HG02763 (cell line): ENCODE measurements around the gene CEMIP.

Experiments
- ATAC-seq: cut with Tn5 transposase; IDR thresholded peaks from one replicate; pipeline ENCODE4 v1.9.1; 2021; ENCODE audit warnings: mild to moderate bottlenecking, moderate library complexity; ENCODE audit not compliant: unreplicated experiment

CEMIP gene

GRCh38 chr15:80997692-80998091 is 218.5 kb downstream of the CEMIP start:
- ATAC-seq: no peak

DNA sequence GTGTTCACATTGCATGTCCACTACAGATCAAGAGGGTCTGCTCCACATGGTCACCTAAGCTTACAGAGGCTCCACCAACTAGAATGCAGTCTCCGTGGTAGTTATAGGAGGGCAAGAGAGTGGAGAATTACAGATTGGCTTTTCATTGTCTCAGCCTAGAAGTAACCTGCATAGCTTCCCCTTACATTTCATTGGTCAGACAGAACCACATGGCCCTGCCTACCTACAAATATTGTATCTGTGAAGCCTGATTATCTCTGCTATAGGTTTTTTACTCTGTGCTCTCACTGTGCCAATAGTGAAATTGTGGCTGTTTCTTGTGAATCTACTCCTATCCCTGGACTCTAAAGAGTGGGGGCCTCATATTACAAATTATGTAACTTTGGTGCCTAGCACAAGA is 219.1 kb downstream of the CEMIP start:
- no peak for ATAC-seq

DNA sequence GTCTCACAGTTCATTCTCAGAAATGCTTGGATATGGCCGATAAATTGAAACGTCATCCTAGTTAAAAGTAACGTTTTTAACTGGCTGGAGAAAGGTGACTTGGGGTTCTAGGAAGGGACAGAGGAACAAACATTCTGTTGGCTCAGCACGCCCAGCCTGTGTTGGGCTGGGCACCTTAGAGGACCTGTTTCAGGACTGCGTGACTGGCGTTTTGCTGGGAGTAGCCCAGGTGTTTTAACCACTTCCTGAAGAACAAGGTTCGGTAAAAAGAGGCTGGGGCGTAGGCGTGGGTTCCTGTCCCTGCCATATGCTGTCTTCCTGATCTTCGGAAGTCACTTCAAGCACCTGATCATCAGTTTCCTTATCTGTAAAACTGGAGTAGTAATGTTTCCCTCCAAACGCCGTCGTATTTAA is 220.5 kb downstream of the CEMIP start:
- peak; percentile 25 for ATAC-seq

- no peak for ATAC-seq
Observed at GRCh38 chr15:81000144-81000623, 221.0 kb downstream of the CEMIP start.

DNA sequence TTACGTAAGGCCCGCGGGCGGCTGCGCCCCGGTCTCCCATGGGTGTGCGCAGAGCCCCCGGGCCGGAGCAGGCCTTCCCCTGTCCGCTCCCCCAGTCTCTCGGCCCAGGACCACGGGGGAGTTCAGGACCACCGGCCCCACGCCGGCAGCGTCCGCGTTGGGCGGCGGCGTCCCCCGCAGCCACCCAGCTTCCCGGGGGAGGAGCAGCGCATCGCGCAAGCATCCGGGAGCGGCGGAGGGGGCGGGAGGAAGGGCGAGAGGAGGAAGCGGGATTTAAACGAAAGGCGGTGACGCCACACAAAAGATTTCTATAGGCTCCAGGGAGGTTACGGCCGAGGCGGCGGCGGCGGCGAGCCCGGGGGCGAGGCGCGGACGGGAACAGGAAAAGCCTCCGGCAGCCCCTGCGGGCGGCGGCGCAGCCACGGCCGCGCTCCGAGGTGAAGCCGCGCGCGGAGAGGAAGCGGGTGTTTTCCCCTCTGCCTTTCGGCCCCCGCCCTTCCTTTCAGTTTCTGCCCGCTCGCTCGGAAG is 221.5 kb downstream of the CEMIP start, which contains the start of gene TLNRD1:
Gene TLNRD1 (plus strand): TSS at position 300 of the 528 bp plus-strand sequence. CDS start 1,349 bp downstream, outside the sequence.
- peak; percentile 57 for ATAC-seq
